GM12878 (cell line): Measurements from ENCODE around the gene ZNF296. TPM values are rescaled to one million over a fixed set of nuclear protein-coding genes. Genes with fewer than 3 reads are reported as not detected.

ENCODE experiments used
- ATAC-seq: fragments of 200-7000 bp; cut with Tn5 transposase; 3 replicates; pipeline ENCODE4 v1.9.1; 2020; ENCODE audit warnings: mild to moderate bottlenecking, moderate library complexity
- BruUV-seq: library from RNA; stranded (reverse); fragments of 400-500 nt; replicated peaks from 2 replicates; lab custom pipeline; 2021; lab: Mats Ljungman, UMichigan
- CTCF ChIA-PET: fragments of 300-600 bp; sonication (Branson Sonifier 250); formaldehyde crosslinking; extraction: SDS; loops from one replicate; lab custom pipeline; 2021; ENCODE audit warnings: inconsistent platforms; lab: Yijun Ruan, JAX
- POLR2A ChIA-PET: fragments of 350-600 bp; formaldehyde crosslinking; extraction: SDS; loops from one replicate; lab custom pipeline; 2021; ENCODE audit warnings: inconsistent platforms; lab: Charles Lee
- RAD21 ChIA-PET: fragments of 300-600 bp; sonication (Branson Sonifier 250); formaldehyde crosslinking; loops from one replicate; lab custom pipeline; 2023; ENCODE audit warnings: antibody characterized with exemption; ENCODE audit not compliant: unreplicated experiment; lab: Charles Lee
- SMC1A ChIA-PET: fragments of 300-600 bp; sonication (Branson Sonifier 250); formaldehyde crosslinking; loops from one replicate; lab custom pipeline; 2023; ENCODE audit not compliant: unreplicated experiment, uncharacterized antibody; lab: Charles Lee
- DNase-seq: peaks from one replicate; pipeline ENCODE4 v3.0.0-alpha.2; 2011; ENCODE audit warnings: low read depth, low spot score
- FAIRE-seq: peaks from 3 replicates; lab custom pipeline; 2011; peaks lifted over from hg19 to GRCh38; lab: Jason Lieb, UNC
- H2AFZ ChIP-seq: 2 replicates; pipeline ENCODE4 v1.6.0; 2011; ENCODE audit warnings: low read depth, low read length, control low read depth; ENCODE audit not compliant: control insufficient read depth
- H3K27ac ChIP-seq: 2 replicates; pipeline ENCODE4 v1.5.1; 2011; ENCODE audit warnings: control low read depth; ENCODE audit not compliant: control insufficient read depth, insufficient read depth
- H3K27me3 ChIP-seq, 2 experiments: replicated peaks in 1 of 2; 2 replicates each; pipeline versions ENCODE4 v1.6.0 to v1.6.1; 2011; ENCODE audit warnings: low read length in 1 of 2; ENCODE audit not compliant: control insufficient read depth in 2 of 2, insufficient read depth in 2 of 2
- H3K36me3 ChIP-seq, 2 experiments: 2 replicates each; pipeline ENCODE4 v1.5.1; 2011; ENCODE audit warnings: low read length in 1 of 2; ENCODE audit not compliant: control insufficient read depth in 2 of 2, insufficient read depth in 2 of 2
- H3K4me1 ChIP-seq: 2 replicates; pipeline ENCODE4 v1.6.1; 2011; ENCODE audit warnings: mild to moderate bottlenecking, low read length, moderate library complexity, mixed read lengths; ENCODE audit not compliant: control insufficient read depth, insufficient read depth
- H3K4me2 ChIP-seq: 2 replicates; pipeline ENCODE4 v1.6.0; 2011; ENCODE audit warnings: control low read depth; ENCODE audit not compliant: control insufficient read depth, insufficient read depth
- H3K4me3 ChIP-seq: fragments of 200-600 bp; sonication (generic); 2 replicates; pipeline ENCODE4 v1.5.1; 2016
- H3K79me2 ChIP-seq: 2 replicates; pipeline ENCODE4 v1.6.0; 2011; ENCODE audit warnings: low read length; ENCODE audit not compliant: control insufficient read depth, insufficient read depth
- H3K9ac ChIP-seq: 2 replicates; pipeline ENCODE4 v1.8.0; 2011; ENCODE audit warnings: low read length, control low read depth, mixed read lengths; ENCODE audit not compliant: control insufficient read depth, insufficient read depth
- H3K9me3 ChIP-seq: replicated peaks from 3 replicates; pipeline ENCODE4 v1.5.1; 2011; ENCODE audit warnings: mild to moderate bottlenecking, low read length; ENCODE audit not compliant: control insufficient read depth, insufficient read depth
- H4K20me1 ChIP-seq: 2 replicates; pipeline ENCODE4 v1.6.0; 2011; ENCODE audit not compliant: control insufficient read depth, insufficient read depth
- ATF3 ChIP-seq: IDR thresholded peaks from 2 replicates; pipeline ENCODE4 v1.6.1; 2011; ENCODE audit warnings: low read depth, mild to moderate bottlenecking, low read length, moderate library complexity, borderline replicate concordance; ENCODE audit errors: extremely low read depth
- DPF2 ChIP-seq: fragments of 450-650 bp; IDR thresholded peaks from 2 replicates; pipeline ENCODE4 v1.6.1; 2017; ENCODE audit warnings: mild to moderate bottlenecking
- HDGF ChIP-seq: fragments of 450-650 bp; IDR thresholded peaks from 2 replicates; pipeline ENCODE4 v1.6.1; 2016; ENCODE audit warnings: antibody characterized with exemption
- NKRF ChIP-seq: fragments of 450-650 bp; conservative IDR thresholded peaks from 2 replicates; pipeline ENCODE4 v1.6.1; 2017; ENCODE audit warnings: mild to moderate bottlenecking, moderate library complexity
- PKNOX1 ChIP-seq: fragments of 450-650 bp; IDR thresholded peaks from 2 replicates; pipeline ENCODE4 v1.6.1; 2016; ENCODE audit warnings: mild to moderate bottlenecking
- REST ChIP-seq: IDR thresholded peaks from 2 replicates; pipeline ENCODE4 v1.6.1; 2012; ENCODE audit warnings: mild to moderate bottlenecking, low read depth, low read length
- RUNX3 ChIP-seq: IDR thresholded peaks from 2 replicates; pipeline ENCODE4 v1.6.1; 2012; ENCODE audit warnings: low read length, inconsistent platforms
- SKIL ChIP-seq: fragments of 450-650 bp; IDR thresholded peaks from 2 replicates; pipeline ENCODE4 v1.6.1; 2017; ENCODE audit warnings: mild to moderate bottlenecking, low read depth, inconsistent platforms; ENCODE audit not compliant: poor library complexity, severe bottlenecking
- SMC3 ChIP-seq: IDR thresholded peaks from 2 replicates; pipeline ENCODE4 v1.6.1; 2011; ENCODE audit warnings: low read length, improper control_type of control experiment, borderline replicate concordance
- SP1 ChIP-seq: IDR thresholded peaks from one replicate; pipeline ENCODE4 v1.6.1; 2011; ENCODE audit warnings: low read depth, low read length
- SPI1 ChIP-seq: IDR thresholded peaks from 2 replicates; pipeline ENCODE4 v1.6.1; 2011; ENCODE audit warnings: low read depth, mild to moderate bottlenecking, low read length, moderate library complexity, borderline replicate concordance; ENCODE audit not compliant: insufficient read depth
- TCF3 ChIP-seq: IDR thresholded peaks from 2 replicates; pipeline ENCODE4 v1.6.1; 2012; ENCODE audit warnings: low read depth, mild to moderate bottlenecking, low read length, borderline replicate concordance; ENCODE audit not compliant: insufficient read depth
- ZNF207 ChIP-seq: fragments of 450-650 bp; IDR thresholded peaks from 2 replicates; pipeline ENCODE4 v1.6.1; 2014; ENCODE audit warnings: antibody characterized with exemption, mild to moderate bottlenecking, borderline replicate concordance
- ZNF24 ChIP-seq: fragments of 450-650 bp; IDR thresholded peaks from 2 replicates; pipeline ENCODE4 v1.6.1; 2017; ENCODE audit warnings: antibody characterized with exemption, mild to moderate bottlenecking
- WGBS: methylation state at CpG from one replicate; pipeline ENCODE4 v1.1.6; 2016; ENCODE audit warnings: low lambda C conversion rate; ENCODE audit not compliant: insufficient replicate concordance, insufficient coverage; ENCODE audit errors: missing lambda C conversion rate; 5-methylcytosine and 5-hydroxymethylcytosine counted together
- in situ Hi-C: fragments of 300-500 bp; cut with MboI; formaldehyde crosslinking; loops from 9 replicates; pipeline ENCODE4 v1.14.3; 2018; ENCODE audit warnings: mixed read lengths
- intact Hi-C: fragments of 100-400 bp; cut with micrococcal nuclease; formaldehyde crosslinking; loops from one replicate; pipeline ENCODE4 v1.14.2; 2022; ENCODE audit not compliant: unreplicated experiment
- polyA plus RNA-seq, 11 experiments: library from polyadenylated mRNA; depleted of rRNA in 4 of 11; unstranded in 6 of 11; stranded (reverse) in 5 of 11; fragments of >200 nt; fragmentation: Nextera tagmentation in 4 of 11; fragmentation: Illumina TruSeq in 1 of 11; extraction: Ambion mirVana in 4 of 11; extraction: Trizol in 1 of 11; gene quantifications; 1 replicate in 1 of 11; 2 replicates in 10 of 11; pipeline versions ENCODE4 v1.2.1 to v1.2.3, GENCODE V29; 2011 to 2016; ENCODE audit warnings: inconsistent platforms in 2 of 11, missing spikeins in 2 of 11, low read depth in 1 of 11
- total RNA-seq, 4 experiments: library from RNA; depleted of rRNA in 3 of 4; stranded (reverse); fragments of >200 nt in 3 of 4; fragmentation: Illumina TruSeq in 1 of 4; extraction: Trizol in 1 of 4; gene quantifications; 2 replicates each; pipeline versions ENCODE4 v1.2.1 to v1.2.3, GENCODE V29; 2013 to 2021

The ZNF296 gene
- total and polyA plus RNA-seq, 10 of the 15 experiments (the other 5 are each of a cell fraction or from before 2014, with no cell fraction given) = 0.44 to 23.6 (median 3.5) TPM; not detected in 1

- TF ChIP-seq SKIL (no peak), ZNF207 (no peak), TCF3 (no peak)
Observed at GRCh38 chr19:45069056-45069455, 7.2 kb downstream of the ZNF296 start (continued).

- no peaks in the 10 kb centered on the region for H3K9me3 ChIP-seq
- H3K27ac ChIP-seq = no peak overlapping the region
- intact Hi-C loops = no loop called here
- H3K4me1 ChIP-seq = no peaks in the 10 kb centered on the region
- no peak overlapping the region for H3K9ac ChIP-seq
- 70% methylated on average over 2 of the region's 10 CpGs for WGBS
- no peak for ATAC-seq
- DNase-seq = no peak
- H3K4me3 ChIP-seq = no peak overlapping the region
- ChIA-PET RAD21 (no interaction called here), SMC1A (no interaction called here), POLR2A (no interaction called here), CTCF (no interaction called here)
- H3K27me3 ChIP-seq = no peaks in the 10 kb centered on the region
- TF ChIP-seq ZNF24 = no peak
- no peak for TF ChIP-seq ATF3
- TF ChIP-seq SP1 = no peak
- no peak for TF ChIP-seq NKRF
- no peak for TF ChIP-seq PKNOX1
- TF ChIP-seq HDGF = no peak
- TF ChIP-seq REST = no peak
- TF ChIP-seq SMC3 = no peak
- TF ChIP-seq DPF2 = no peak
- TF ChIP-seq SPI1 = no peak
- TF ChIP-seq RUNX3 = no peak
- no peak overlapping the region for H2AFZ ChIP-seq
- no peak for FAIRE-seq
- no peak overlapping the region for H3K4me2 ChIP-seq
- H4K20me1 ChIP-seq = no peaks in the 10 kb centered on the region
- in situ Hi-C loops = no loop called here
- peaks cover 11 to 50% of the 10 kb centered on the region in 2 experiments for H3K36me3 ChIP-seq
- peaks cover 1% of the 10 kb centered on the region for H3K79me2 ChIP-seq
- no TSS peak for BruUV-seq
Observed at GRCh38 chr19:45068041-45068440, 8.2 kb downstream of the ZNF296 start.
